Psoas muscle (tissue), 8 donors: ENCODE data around the gene NOTCH2. TPM values are rescaled to one million over a fixed set of nuclear protein-coding genes. Genes with fewer than 3 reads are reported as not detected.

Experiments used
- ATAC-seq, 4 donors: fragments of 200-7000 bp; cut with Tn5 transposase; one replicate each; pipeline ENCODE4 v1.9.1; 2020; ENCODE audit warnings: moderate library complexity in 3 of 4, mild to moderate bottlenecking in 2 of 4
- DNase-seq, 2 donors: peaks; one replicate each; pipeline ENCODE4 v3.0.0-alpha.2; 2020
- H3K27ac ChIP-seq: fragments of 200-600 bp; one replicate; pipeline ENCODE4 v1.8.0; 2022
- H3K27me3 ChIP-seq, 3 donors: fragments of 200-600 bp in 1 of 3; one replicate each; pipeline versions ENCODE4 v1.6.1 to v1.8.0; 2013 to 2022; ENCODE audit warnings: low read length in 2 of 3, mild to moderate bottlenecking in 2 of 3, moderate library complexity in 1 of 3; ENCODE audit not compliant: insufficient read depth in 3 of 3
- H3K36me3 ChIP-seq, 2 donors: fragments of 200-600 bp in 1 of 2; one replicate each; pipeline versions ENCODE4 v1.6.1 to v1.8.0; 2013 to 2022; ENCODE audit warnings: low read depth in 1 of 2, mild to moderate bottlenecking in 1 of 2, moderate library complexity in 1 of 2; ENCODE audit not compliant: insufficient read depth in 1 of 2
- H3K4me1 ChIP-seq: fragments of 200-600 bp; one replicate; pipeline ENCODE4 v1.8.0; 2022
- H3K4me3 ChIP-seq: fragments of 200-600 bp; one replicate; pipeline ENCODE4 v1.8.0; 2022; ENCODE audit warnings: mild to moderate bottlenecking
- H3K9me3 ChIP-seq: fragments of 200-600 bp; one replicate; pipeline ENCODE4 v1.8.0; 2022
- WGBS, 3 donors: extraction: QIAGEN DNeasy Blood & Tissue Kit; methylation state at CpG; one replicate each; pipeline versions ENCODE4 v1.1.6 to v1.1.7; 2013; 5-methylcytosine and 5-hydroxymethylcytosine counted together
- intact Hi-C, 2 donors: fragments of 100-400 bp; cut with DNase I; formaldehyde crosslinking; loops; one replicate each; pipeline versions ENCODE4 v1.11.0 to v1.14.2; 2022
- polyA plus RNA-seq, 3 donors: library from polyadenylated mRNA; stranded (reverse); fragments of 200-250 nt; gene quantifications; one replicate each; pipeline ENCODE4 v1.2.3, GENCODE V29; 2013
- total RNA-seq, 4 donors: library from RNA; stranded (reverse); fragmentation: NEBNext Ultra II Directional in 2 of 4; extraction: Animal tissue kit (Norgen Biotek cat#: 25700) in 2 of 4; gene quantifications; one replicate each; pipeline versions ENCODE4 v1.2.1 to v1.2.4, GENCODE V29; 2021 to 2023
- TF ChIP-seq, protein P1 (sequence below): fragments of 200-600 bp; IDR thresholded peaks from one replicate; pipeline ENCODE4 v1.8.0; 2022; ENCODE audit warnings: antibody characterized with exemption
- donor health status: healthy with polysubstance abuse.
- donor health status: DM: no; HTN: no; CAD: no; lungs with moderate emphysema.
- donor health status: Bipolar disorder and iron deficiency.
- donor health status: healthy.
- donor health status: DM: yes; HTN: yes; CAD: no.
- donor health status: DM: no; HTN: no; CAD: no.
- donor health status: DM: no; HTN: no; CAD: no.
- donor health status: DM: yes; HTN: yes; CAD: no.

The NOTCH2 gene
- total and polyA plus RNA-seq, 7 donors = 2.1 to 19.7 (median 15.4) TPM

DNA sequence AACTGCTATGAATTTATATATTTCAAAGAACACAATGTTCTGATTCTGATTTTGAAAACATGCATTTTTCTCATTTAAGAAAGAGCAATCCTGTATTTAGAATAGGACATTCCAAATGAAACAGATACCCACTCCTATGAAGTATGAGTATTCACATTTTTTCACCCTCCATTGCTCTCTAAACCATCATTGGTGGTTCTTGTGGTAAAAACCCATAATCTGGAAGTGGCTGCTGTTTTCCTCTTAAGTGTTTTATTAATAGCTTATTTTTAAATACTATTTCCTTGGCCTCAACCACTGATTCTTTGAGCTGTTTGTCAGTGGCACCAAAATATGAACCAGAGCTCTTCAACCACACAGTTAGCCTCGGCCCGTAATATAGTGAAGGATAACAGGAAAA lies 113.2 kb downstream of the NOTCH2 start:
- Histone ChIP-seq H3K36me3 (peaks cover 2 to 62% of the 10 kb centered on the region in 2 donors), H3K4me1 (no peaks in the 10 kb centered on the region), H3K4me3 (no peak overlapping the region), H3K27ac (no peak overlapping the region), H3K9me3 (no peaks in the 10 kb centered on the region), H3K27me3 (no peaks in the 10 kb centered on the region)
- ATAC-seq (no peak), DNase-seq (no peak)
- TF ChIP-seq, protein P1, sequence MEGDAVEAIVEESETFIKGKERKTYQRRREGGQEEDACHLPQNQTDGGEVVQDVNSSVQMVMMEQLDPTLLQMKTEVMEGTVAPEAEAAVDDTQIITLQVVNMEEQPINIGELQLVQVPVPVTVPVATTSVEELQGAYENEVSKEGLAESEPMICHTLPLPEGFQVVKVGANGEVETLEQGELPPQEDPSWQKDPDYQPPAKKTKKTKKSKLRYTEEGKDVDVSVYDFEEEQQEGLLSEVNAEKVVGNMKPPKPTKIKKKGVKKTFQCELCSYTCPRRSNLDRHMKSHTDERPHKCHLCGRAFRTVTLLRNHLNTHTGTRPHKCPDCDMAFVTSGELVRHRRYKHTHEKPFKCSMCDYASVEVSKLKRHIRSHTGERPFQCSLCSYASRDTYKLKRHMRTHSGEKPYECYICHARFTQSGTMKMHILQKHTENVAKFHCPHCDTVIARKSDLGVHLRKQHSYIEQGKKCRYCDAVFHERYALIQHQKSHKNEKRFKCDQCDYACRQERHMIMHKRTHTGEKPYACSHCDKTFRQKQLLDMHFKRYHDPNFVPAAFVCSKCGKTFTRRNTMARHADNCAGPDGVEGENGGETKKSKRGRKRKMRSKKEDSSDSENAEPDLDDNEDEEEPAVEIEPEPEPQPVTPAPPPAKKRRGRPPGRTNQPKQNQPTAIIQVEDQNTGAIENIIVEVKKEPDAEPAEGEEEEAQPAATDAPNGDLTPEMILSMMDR = no peak
- intact Hi-C loops = no loop called here
- WGBS, 3 donors = 88 to 91% (median 89%) methylated on average over 2 of the region's 2 CpGs

DNA sequence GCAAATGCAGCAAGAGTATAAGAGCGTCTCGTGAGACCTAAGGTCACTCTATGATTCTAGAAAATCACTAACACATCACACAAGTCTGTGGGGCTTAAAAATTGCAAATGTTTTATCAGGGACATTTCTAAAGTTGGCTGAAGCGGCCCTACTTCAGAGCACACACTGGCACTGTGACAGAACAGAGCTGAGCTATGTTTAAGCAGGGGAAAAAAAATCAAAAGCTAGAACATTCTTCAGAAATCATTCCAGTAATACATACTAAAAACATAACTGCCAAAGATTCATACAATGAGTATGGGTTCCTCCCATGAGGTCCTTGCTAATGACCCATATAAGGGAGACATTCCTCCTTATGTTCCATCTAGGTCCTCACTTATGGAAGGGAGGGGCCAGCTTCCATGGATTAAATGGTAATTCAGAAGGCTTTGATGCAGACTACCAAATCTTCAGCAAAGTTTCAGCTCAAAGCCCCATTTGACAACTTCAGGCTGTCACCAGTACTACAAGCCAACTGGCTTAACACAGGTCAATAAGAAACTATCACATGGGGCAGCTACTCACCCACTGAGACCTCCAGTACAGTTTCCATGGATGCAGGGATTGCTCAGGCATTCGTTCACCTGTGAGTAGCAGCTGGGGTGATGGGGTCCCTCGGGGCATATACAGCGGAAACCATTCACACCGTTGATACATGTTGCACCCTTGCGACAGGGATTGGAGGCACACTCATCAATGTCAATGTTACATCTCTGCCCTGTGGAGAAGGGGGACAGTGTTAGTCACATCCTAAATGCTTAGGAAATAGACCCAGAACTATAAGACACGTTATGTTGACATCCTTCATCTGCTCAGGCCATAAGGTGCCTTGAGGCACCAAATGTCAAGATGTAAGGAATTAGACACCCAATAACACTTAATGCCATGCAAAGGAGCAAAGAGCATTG lies 114.7 kb downstream of the NOTCH2 start:
- Histone ChIP-seq H3K36me3 (peaks cover 2 to 77% of the 10 kb centered on the region in 2 donors), H3K27ac (no peak overlapping the region)
- WGBS, 3 donors = 83 to 88% (median 84%) methylated on average over 9 of the region's 9 CpGs

DNA sequence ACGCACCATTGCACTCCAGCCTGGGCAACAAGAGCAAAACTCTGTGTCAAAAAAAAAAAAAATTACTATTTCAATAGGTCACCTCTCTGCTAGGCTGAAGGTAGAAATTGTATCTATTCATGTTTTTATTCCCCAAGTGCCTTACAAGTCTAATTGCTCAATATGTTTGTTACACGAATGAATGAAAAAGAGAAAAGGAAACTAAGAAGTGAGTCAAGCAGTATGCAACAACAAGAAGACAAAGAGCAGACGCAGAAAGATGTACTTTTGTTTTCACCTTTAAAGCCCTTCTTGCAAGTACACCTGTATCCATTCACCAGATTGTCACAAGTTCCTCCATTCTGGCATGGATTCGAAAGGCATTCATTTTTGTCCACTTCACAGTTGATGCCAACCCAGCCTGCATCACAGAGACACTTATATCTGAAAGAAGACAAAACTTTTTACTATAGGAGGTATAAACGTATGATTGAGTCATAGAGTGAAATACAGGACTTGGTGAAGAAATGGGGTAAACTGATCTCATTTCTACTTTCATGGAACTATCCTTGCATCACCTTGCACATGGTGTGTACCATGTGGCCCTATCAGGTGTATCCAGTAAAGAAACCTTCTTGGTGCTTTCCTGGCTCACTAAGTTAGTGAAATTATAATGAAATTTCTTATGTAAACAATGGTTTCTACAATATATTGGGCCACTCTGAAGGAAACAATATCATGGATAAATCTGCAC lies 116.0 kb downstream of the NOTCH2 start:
- DNase-seq (no peak), ATAC-seq (no peak)
- Histone ChIP-seq H3K36me3 (peaks cover 0 to 75% of the 10 kb centered on the region in 2 donors), H3K4me1 (no peaks in the 10 kb centered on the region), H3K27me3 (no peaks in the 10 kb centered on the region), H3K9me3 (no peaks in the 10 kb centered on the region), H3K27ac (no peak overlapping the region), H3K4me3 (no peak overlapping the region)
- 86 to 93% (median 92%) methylated on average over 5 of the region's 5 CpGs for WGBS, 3 donors
- TF ChIP-seq, protein P1 = no peak
- intact Hi-C loops = no loop called here

More for the DNA sequence above, 114.7 kb downstream of the NOTCH2 start:
- intact Hi-C loops = no loop called here
- ATAC-seq (no peak), DNase-seq (no peak)
- TF ChIP-seq, protein P1 = no peak
- Histone ChIP-seq H3K4me3 (no peak overlapping the region), H3K4me1 (no peaks in the 10 kb centered on the region), H3K27me3 (no peaks in the 10 kb centered on the region), H3K9me3 (no peaks in the 10 kb centered on the region)

DNA sequence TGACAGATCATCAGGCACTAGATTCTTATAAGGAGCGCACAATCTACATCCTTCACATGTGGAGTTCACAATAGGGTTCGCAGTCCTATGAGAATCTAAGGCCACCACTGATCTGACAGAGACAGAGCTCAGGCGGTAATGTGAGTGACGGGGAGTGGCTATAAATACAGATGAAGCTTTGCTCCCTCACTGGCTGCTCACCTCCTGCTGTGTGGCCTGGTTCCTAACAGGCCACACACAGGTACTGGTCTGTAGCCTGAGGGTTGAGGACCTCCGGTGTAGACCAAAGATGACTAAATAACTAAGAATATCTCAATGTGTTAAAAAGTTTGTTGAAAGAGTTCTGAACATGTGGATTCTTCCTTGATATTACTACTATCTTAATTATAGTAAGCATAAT lies 117.0 kb downstream of the NOTCH2 start:
- TF ChIP-seq, protein P1 = no peak
- DNase-seq = no peak
- Histone ChIP-seq H3K9me3 (no peaks in the 10 kb centered on the region), H3K27ac (no peak overlapping the region), H3K27me3 (no peaks in the 10 kb centered on the region), H3K4me3 (no peak overlapping the region), H3K36me3 (peaks cover 0 to 80% of the 10 kb centered on the region in 2 donors), H3K4me1 (no peaks in the 10 kb centered on the region)
- intact Hi-C loops = no loop called here
- ATAC-seq = no peak
- 92 to 95% (median 95%) methylated on average over 5 of the region's 5 CpGs for WGBS, 3 donors
